Endothelial cell of umbilical vein (primary cell): ENCODE data around the gene BCAR3. TPM values are rescaled to one million over a fixed set of nuclear protein-coding genes. Genes with fewer than 3 reads are reported as not detected.

ENCODE experiments used
- BruUV-seq: library from RNA; stranded (reverse); fragments of 400-500 nt; replicated peaks from 2 replicates; lab custom pipeline; 2021; lab: Mats Ljungman, UMichigan
- CTCF ChIA-PET: fragments of 300-600, 350-600 bp; sonication (Branson Sonifier 250); formaldehyde crosslinking; loops from one replicate; lab custom pipeline; 2021; ENCODE audit warnings: antibody characterized with exemption, inconsistent platforms; lab: Charles Lee
- POLR2A ChIA-PET: fragments of 300-600, 350-600 bp; sonication (Branson Sonifier 250); formaldehyde crosslinking; loops from one replicate; lab custom pipeline; 2021; ENCODE audit warnings: antibody characterized with exemption, inconsistent platforms; lab: Charles Lee
- DNase-seq: peaks from one replicate; pipeline ENCODE4 v3.0.0-alpha.2; 2011; ENCODE audit warnings: low read depth, low spot score
- FAIRE-seq: peaks from 2 replicates; lab custom pipeline; 2011; peaks lifted over from hg19 to GRCh38; lab: Jason Lieb, UNC
- H2AFZ ChIP-seq: 2 replicates; pipeline ENCODE4 v1.6.0; 2012; ENCODE audit warnings: low read depth, low read length, control low read depth, inconsistent platforms
- H3K27ac ChIP-seq: 2 replicates; pipeline ENCODE4 v1.5.1; 2011; ENCODE audit warnings: low read depth, mild to moderate bottlenecking, control low read depth, low read length, moderate library complexity; ENCODE audit not compliant: insufficient read depth
- H3K27me3 ChIP-seq, 2 experiments: 2 replicates each; pipeline versions ENCODE4 v1.6.0 to v1.6.1; 2011; ENCODE audit warnings: low read length in 2 of 2, mixed read lengths in 1 of 2; ENCODE audit not compliant: control insufficient read depth in 2 of 2, insufficient read depth in 2 of 2
- H3K36me3 ChIP-seq, 2 experiments: 2 replicates in 1 of 2; 3 replicates in 1 of 2; pipeline ENCODE4 v1.5.1; 2011; ENCODE audit warnings: low read length in 2 of 2, mild to moderate bottlenecking in 1 of 2, moderate library complexity in 1 of 2; ENCODE audit not compliant: control insufficient read depth in 2 of 2, insufficient read depth in 2 of 2; ENCODE audit errors: extremely low read depth in 1 of 2
- H3K4me1 ChIP-seq: 3 replicates; pipeline ENCODE4 v1.5.1; 2011; ENCODE audit warnings: mild to moderate bottlenecking, low read length; ENCODE audit not compliant: control insufficient read depth, insufficient read depth; ENCODE audit errors: extremely low read depth
- H3K4me2 ChIP-seq: 2 replicates; pipeline ENCODE4 v1.6.1; 2011; ENCODE audit warnings: low read length, control low read depth, mixed read lengths; ENCODE audit not compliant: insufficient read depth
- H3K4me3 ChIP-seq, 3 experiments: fragments of 200-600 bp in 1 of 3; sonication (generic), shearing (Covaris generic) in 1 of 3; replicated peaks in 1 of 3; 2 replicates each; pipeline ENCODE4 v1.5.1; 2011 to 2016; ENCODE audit warnings: control low read depth in 3 of 3, low read length in 3 of 3, mild to moderate bottlenecking in 2 of 3, inconsistent platforms in 1 of 3, low read depth in 1 of 3, moderate library complexity in 1 of 3; ENCODE audit not compliant: insufficient read depth in 1 of 3
- H3K79me2 ChIP-seq: 2 replicates; pipeline ENCODE4 v1.6.0; 2012; ENCODE audit warnings: low read length, inconsistent platforms; ENCODE audit not compliant: control insufficient read depth, insufficient read depth
- H3K9ac ChIP-seq: replicated peaks from 2 replicates; pipeline ENCODE3; 2011; ENCODE audit warnings: low read length, control low read depth; ENCODE audit not compliant: insufficient read depth; ENCODE audit errors: extremely low read depth
- H3K9me1 ChIP-seq: replicated peaks from 3 replicates; pipeline ENCODE4 v1.6.0; 2011; ENCODE audit warnings: mild to moderate bottlenecking, low read length; ENCODE audit not compliant: control insufficient read depth, insufficient read depth; ENCODE audit errors: extremely low read depth
- H3K9me3 ChIP-seq: replicated peaks from 2 replicates; pipeline ENCODE4 v1.5.1; 2012; ENCODE audit warnings: low read length, inconsistent platforms; ENCODE audit not compliant: control insufficient read depth, insufficient read depth
- H4K20me1 ChIP-seq: replicated peaks from 2 replicates; pipeline ENCODE3; 2011; ENCODE audit warnings: mild to moderate bottlenecking, low read length; ENCODE audit not compliant: control insufficient read depth, insufficient read depth; ENCODE audit errors: extremely low read depth
- EZH2 ChIP-seq: IDR thresholded peaks from 2 replicates; pipeline ENCODE4 v1.6.1; 2012; ENCODE audit warnings: borderline replicate concordance, low read depth, mild to moderate bottlenecking, moderate library complexity, low read length, inconsistent platforms; ENCODE audit not compliant: severe bottlenecking
- GATA2 ChIP-seq: IDR thresholded peaks from 2 replicates; pipeline ENCODE4 v1.7.0; 2011; ENCODE audit warnings: low read depth, mild to moderate bottlenecking, moderate library complexity, mixed read lengths, low read length; ENCODE audit not compliant: insufficient read length, insufficient read depth
- JUN ChIP-seq: IDR thresholded peaks from 2 replicates; pipeline ENCODE4 v1.6.1; 2011; ENCODE audit warnings: borderline replicate concordance, low read depth; ENCODE audit not compliant: insufficient read length, insufficient read depth
- POLR2A ChIP-seq: IDR thresholded peaks from 2 replicates; pipeline ENCODE4 v1.6.1; 2012; ENCODE audit warnings: low read depth, mild to moderate bottlenecking, control low read depth, low read length
- POLR2AphosphoS5 ChIP-seq: IDR thresholded peaks from 2 replicates; pipeline ENCODE4 v1.6.1; 2012; ENCODE audit warnings: low read depth, mild to moderate bottlenecking, control low read depth, low read length, moderate library complexity; ENCODE audit not compliant: insufficient read depth
- dilution Hi-C: fragments of 300-500 bp; cut with MboI; formaldehyde crosslinking; loops from one replicate; pipeline ENCODE4 v1.15.0; 2019; ENCODE audit warnings: low sequenced_read_pairs; ENCODE audit not compliant: extremely low pct_ligation_motif_present
- intact Hi-C: fragments of 100-400 bp; cut with micrococcal nuclease; formaldehyde crosslinking; loops from one replicate; pipeline ENCODE4 v1.10.0; 2022
- polyA plus RNA-seq, 4 experiments: library from polyadenylated mRNA; depleted of rRNA in 3 of 4; stranded (reverse) in 3 of 4; unstranded in 1 of 4; fragments of >200 nt; gene quantifications; 2 replicates each; pipeline versions ENCODE4 v1.2.1 to v1.2.3, GENCODE V29; 2011 to 2012; ENCODE audit warnings: missing spikeins in 1 of 4
- total RNA-seq: library from RNA; stranded (reverse); gene quantifications from 2 replicates; pipeline ENCODE4 v1.2.3, GENCODE V29; 2021

BCAR3 gene
- total and polyA plus RNA-seq, 2 donors (not counting 3 experiments of a cell fraction or from before 2014, with no cell fraction given): 17.5 to 32.9 TPM

- Histone ChIP-seq H3K9ac (no peak overlapping the region), H3K36me3 (peaks cover 22 to 28% of the 10 kb centered on the region in 2 experiments), H3K27me3 (no peaks in the 10 kb centered on the region), H3K9me3 (no peaks in the 10 kb centered on the region), H3K4me3 (no peak overlapping the region), H3K9me1 (no peaks in the 10 kb centered on the region), H2AFZ (no peak overlapping the region), H3K27ac (no peak overlapping the region), H3K79me2 (peaks cover 23% of the 10 kb centered on the region), H3K4me2 (no peak overlapping the region), H4K20me1 (no peaks in the 10 kb centered on the region), H3K4me1 (peaks cover 8% of the 10 kb centered on the region)
- FAIRE-seq (no peak), DNase-seq (no peak)
- ChIA-PET POLR2A (no interaction called here), CTCF (interaction anchor here (1.3 kb wide), 1 partner anchor 268 kb away, joined by 5 read pairs; no protein-coding TSS in a partner anchor)
- intact Hi-C loops: no loop called here
- dilution Hi-C loops: no loop called here
- no TSS peak for BruUV-seq
- no peak for TF ChIP-seq JUN
Observed at GRCh38 chr1:93575621-93576284, 105.9 kb downstream of the BCAR3 start.

GRCh38 chr1:93574991-93575390 lies 106.6 kb downstream of the BCAR3 start:
- intact Hi-C loops: no loop called here
- TF ChIP-seq POLR2A (no peak), GATA2 (no peak), POLR2AphosphoS5 (no peak), EZH2 (no peak)
- no peaks in the 10 kb centered on the region for H3K9me3 ChIP-seq
- BruUV-seq: no TSS peak
- peaks cover 28% of the 10 kb centered on the region in 2 experiments for H3K36me3 ChIP-seq
- CTCF ChIA-PET: no interaction called here
- peaks cover 23% of the 10 kb centered on the region for H3K79me2 ChIP-seq
- H2AFZ ChIP-seq: no peak overlapping the region
- dilution Hi-C loops: no loop called here
- H3K9me1 ChIP-seq: no peaks in the 10 kb centered on the region
- no peaks in the 10 kb centered on the region for H3K27me3 ChIP-seq
- peaks cover 7% of the 10 kb centered on the region for H3K4me1 ChIP-seq
- H3K4me2 ChIP-seq: no peak overlapping the region
- FAIRE-seq (no peak), DNase-seq (no peak)
- no peak overlapping the region for H3K4me3 ChIP-seq
- H3K27ac ChIP-seq: no peak overlapping the region
- H4K20me1 ChIP-seq: no peaks in the 10 kb centered on the region
- POLR2A ChIA-PET: no interaction called here
- no peak overlapping the region for H3K9ac ChIP-seq
